ENCODE measurements around the gene SLCO3A1. TPM values are rescaled to one million over a fixed set of nuclear protein-coding genes. Genes with fewer than 3 reads are reported as not detected.

The SLCO3A1 gene
- total and polyA plus RNA-seq, 2 of the 8 experiments (the other 6 are each of a cell fraction or from before 2014, with no cell fraction given): 15.1 to 20.4 TPM

DNA sequence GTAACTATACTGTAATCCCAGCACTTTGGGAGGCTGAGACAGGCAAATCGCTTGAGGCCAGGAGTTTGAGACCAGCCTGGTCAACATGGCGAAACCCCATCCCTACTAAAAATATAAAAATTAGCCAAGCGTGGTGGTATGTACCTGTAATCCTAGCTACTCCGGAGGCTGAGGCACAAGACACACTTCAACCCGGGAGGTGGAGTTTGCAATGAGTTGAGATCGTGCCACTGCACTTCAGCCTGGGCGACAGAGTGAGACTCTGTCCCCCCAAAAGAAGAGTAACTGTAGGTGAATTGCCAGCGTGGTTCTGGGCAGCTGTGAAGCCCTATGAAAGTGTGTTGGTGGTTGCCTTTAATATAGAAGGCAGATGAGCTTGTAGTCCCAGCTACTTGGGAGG, 95.9 kb downstream of the SLCO3A1 start:
- CTCF ChIA-PET (ENCODE audit: partially characterized antibody): interaction anchor here (1.3 to 1.6 kb wide), 5 partner anchors 8 to 134 kb away, joined by 3 to 6 read pairs (median 3); no protein-coding TSS in a partner anchor
- Histone ChIP-seq H2BK15ac (ENCODE audit: low read length) (no peak overlapping the region), H4K91ac (replicated peaks; ENCODE audit: insufficient read length, low read length) (no peak overlapping the region), H2BK5ac (ENCODE audit: low read depth, low read length) (peak overlapping the region; percentile 46; the same call in 1 of the 2 replicates), H4K8ac (ENCODE audit: extremely low read depth, insufficient read depth, low read length) (no peak overlapping the region), H2BK120ac (replicated peaks; ENCODE audit: low read depth, low read length) (no peak overlapping the region), H3K23me2 (ENCODE audit: low read depth, low read length) (no peaks in the 10 kb centered on the region), H3K4ac (replicated peaks; ENCODE audit: insufficient read length, low read depth, low read length) (no peak overlapping the region), H3K27me3 (replicated peaks in 1 of 4; ENCODE audit: control insufficient read depth in 3 of 4, extremely low read depth in 1 of 4, insufficient read depth in 3 of 4, low read length in 3 of 4) (no peaks in the 10 kb centered on the region), H2BK20ac (ENCODE audit: low read length) (0 out of 2 replicates have a peak overlapping the region, but pooled peaks have one; percentile 91), H3K9me3 (ENCODE audit: insufficient read depth in 2 of 2, low read depth in 1 of 2, low read length in 1 of 2) (no peaks in the 10 kb centered on the region), H3K14ac (ENCODE audit: insufficient read length) (no peak overlapping the region), H2AFZ (ENCODE audit: low read length) (no peak overlapping the region), H3K9ac (replicated peaks in 1 of 4; ENCODE audit: extremely low read depth in 1 of 4, low read depth in 3 of 4, low read length in 3 of 4) (no peak overlapping the region), H2BK12ac (ENCODE audit: low read depth, low read length) (peak overlapping the region; percentile 94), H3K79me2 (ENCODE audit: control insufficient read depth in 1 of 2, insufficient read depth in 2 of 2, low read length in 2 of 2) (peaks cover 0 to 19% of the 10 kb centered on the region in 2 experiments; a peak in 2 of 4 replicates), H3K23ac (ENCODE audit: insufficient read length) (no peak overlapping the region), H3K4me1 (replicated peaks in 1 of 4; ENCODE audit: control insufficient read depth in 3 of 4, insufficient read depth in 4 of 4, low read length in 3 of 4) (peaks cover 21 to 40% (median 25%) of the 10 kb centered on the region in 4 experiments), H3K27ac (ENCODE audit: low read depth, low read length) (no peak overlapping the region), H3K4me3 (ENCODE audit: extremely low read depth in 1 of 4, insufficient read depth in 2 of 4, low read depth in 3 of 4, low read length in 4 of 4) (no peak overlapping the region), H3K56ac (replicated peaks; ENCODE audit: insufficient read length, low read depth, low read length) (no peak overlapping the region), H3K36me3 (ENCODE audit: control insufficient read depth in 2 of 4, insufficient read depth in 4 of 4, low read length in 3 of 4) (no peaks in the 10 kb centered on the region), H4K20me1 (replicated peaks in 1 of 2; ENCODE audit: control insufficient read depth in 1 of 2, insufficient read depth in 2 of 2, low read length in 2 of 2) (no peaks in the 10 kb centered on the region), H2AK5ac (ENCODE audit: low read depth, low read length) (0 out of 2 replicates have a peak overlapping the region, but pooled peaks have one; percentile 57), H3K79me1 (ENCODE audit: low read depth, low read length) (peaks cover 9% of the 10 kb centered on the region; the same call in 1 of the 2 replicates), H4K5ac (ENCODE audit: insufficient read length, low read depth, low read length) (no peak overlapping the region), H3K4me2 (ENCODE audit: insufficient read depth in 1 of 2, low read depth in 2 of 2, low read length in 2 of 2) (no peak overlapping the region; a peak in 1 of 4 replicates), H3K18ac (ENCODE audit: extremely low read depth, low read length) (no peak overlapping the region)
- no peak for TF ChIP-seq KDM1A (IDR thresholded peaks at IDR 0.05; ENCODE audit: borderline replicate concordance, low read length)
- no peak for TF ChIP-seq RNF2 (IDR thresholded peaks at IDR 0.05; ENCODE audit: borderline replicate concordance, low read depth, low read length, missing control alignments, poor library complexity, severe bottlenecking)
- no peak for TF ChIP-seq EZH2 (IDR thresholded peaks at IDR 0.05; ENCODE audit: low read depth, low read length, severe bottlenecking)
- no peak for TF ChIP-seq SAP30 (IDR thresholded peaks at IDR 0.05; ENCODE audit: insufficient read depth, insufficient replicate concordance, low read length)
- no peak for TF ChIP-seq SIX5 (IDR thresholded peaks at IDR 0.05; ENCODE audit: low read depth, low read length)
- no peak for TF ChIP-seq EGR1 (IDR thresholded peaks at IDR 0.05; ENCODE audit: borderline replicate concordance, low read depth, low read length)
- no peak for TF ChIP-seq TEAD4 (IDR thresholded peaks at IDR 0.05; ENCODE audit: low read depth, low read length)
- no peak for TF ChIP-seq ZNF274 (IDR thresholded peaks at IDR 0.05; ENCODE audit: borderline replicate concordance, extremely low read depth, low read length)
- TF ChIP-seq, protein P1, sequence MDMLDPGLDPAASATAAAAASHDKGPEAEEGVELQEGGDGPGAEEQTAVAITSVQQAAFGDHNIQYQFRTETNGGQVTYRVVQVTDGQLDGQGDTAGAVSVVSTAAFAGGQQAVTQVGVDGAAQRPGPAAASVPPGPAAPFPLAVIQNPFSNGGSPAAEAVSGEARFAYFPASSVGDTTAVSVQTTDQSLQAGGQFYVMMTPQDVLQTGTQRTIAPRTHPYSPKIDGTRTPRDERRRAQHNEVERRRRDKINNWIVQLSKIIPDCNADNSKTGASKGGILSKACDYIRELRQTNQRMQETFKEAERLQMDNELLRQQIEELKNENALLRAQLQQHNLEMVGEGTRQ (IDR thresholded peaks at IDR 0.05; ENCODE audit: low read length): no peak
- no peak for TF ChIP-seq SP4 (IDR thresholded peaks at IDR 0.05; ENCODE audit: low read length)
- DNase-seq (ENCODE audit: low read depth in 1 of 2, low spot score in 2 of 2) (no peak), FAIRE-seq (no peak)
- POLR2A ChIA-PET (ENCODE audit: partially characterized antibody): interaction anchor here (0.7 kb wide), 1 partner anchor 10 kb away, joined by 3 read pairs; no protein-coding TSS in a partner anchor
- WGBS, 2 experiments (ENCODE audit: extremely low coverage in 1 of 2, insufficient coverage in 1 of 2, insufficient read length in 1 of 2, insufficient replicate concordance in 2 of 2, low coverage in 1 of 2, low lambda C conversion rate in 2 of 2, missing lambda C conversion rate in 1 of 2): 89% methylated on average over 8 of the region's 8 CpGs; no CpG with 5 or more reads in 1 of the 2 experiments
